GM23248 (cell line): Measurements from ENCODE around the gene VKORC1. TPM values are rescaled to one million over a fixed set of nuclear protein-coding genes. Genes with fewer than 3 reads are reported as not detected.

Source experiments
- DNase-seq: peaks from one replicate; pipeline ENCODE4 v3.0.0-alpha.2; 2015
- H2AFZ ChIP-seq: fragments of 200-600 bp; sonication (generic); 2 replicates; pipeline ENCODE4 v1.6.1; 2016; ENCODE audit warnings: antibody characterized with exemption
- H3F3A ChIP-seq: fragments of 200-600 bp; sonication (generic); 2 replicates; pipeline ENCODE4 v1.6.1; 2016; ENCODE audit warnings: mild to moderate bottlenecking, antibody characterized with exemption, mixed run types; ENCODE audit not compliant: insufficient read depth
- H3K27ac ChIP-seq: fragments of 200-600 bp; sonication (generic); 2 replicates; pipeline ENCODE4 v1.5.1; 2016; ENCODE audit warnings: mild to moderate bottlenecking
- H3K27me3 ChIP-seq: fragments of 200-600 bp; sonication (generic); replicated peaks from 2 replicates; pipeline ENCODE4 v1.6.1; 2016; ENCODE audit warnings: mild to moderate bottlenecking; ENCODE audit not compliant: insufficient read depth
- H3K36me3 ChIP-seq: fragments of 200-600 bp; sonication (generic); 2 replicates; pipeline ENCODE4 v1.6.1; 2016; ENCODE audit warnings: low read depth, mild to moderate bottlenecking
- H3K4me1 ChIP-seq: fragments of 200-600 bp; sonication (generic); 2 replicates; pipeline ENCODE4 v1.6.1; 2016; ENCODE audit warnings: mild to moderate bottlenecking; ENCODE audit not compliant: insufficient read depth
- H3K4me2 ChIP-seq: fragments of 200-600 bp; sonication (generic); one replicate; pipeline ENCODE4 v1.6.1; 2016; ENCODE audit warnings: mild to moderate bottlenecking; ENCODE audit not compliant: unreplicated experiment
- H3K4me3 ChIP-seq: fragments of 200-600 bp; sonication (generic); 2 replicates; pipeline ENCODE4 v1.5.1; 2016; ENCODE audit warnings: mild to moderate bottlenecking
- H3K79me2 ChIP-seq: fragments of 200-600 bp; sonication (generic); 2 replicates; pipeline ENCODE4 v1.6.1; 2016; ENCODE audit warnings: mild to moderate bottlenecking; ENCODE audit not compliant: insufficient read depth
- H3K9ac ChIP-seq: fragments of 200-600 bp; sonication (generic); 2 replicates; pipeline ENCODE4 v1.6.1; 2016; ENCODE audit warnings: mild to moderate bottlenecking
- H3K9me2 ChIP-seq: fragments of 200-600 bp; sonication (generic); 2 replicates; pipeline ENCODE4 v1.6.1; 2016; ENCODE audit warnings: mixed run types, mild to moderate bottlenecking, moderate library complexity; ENCODE audit not compliant: insufficient read depth
- H3K9me3 ChIP-seq: fragments of 200-600 bp; sonication (generic); one replicate; pipeline ENCODE4 v1.6.1; 2017; ENCODE audit warnings: low read depth
- H4K20me1 ChIP-seq: fragments of 200-600 bp; sonication (generic); 2 replicates; pipeline ENCODE4 v1.6.0; 2016; ENCODE audit not compliant: insufficient read depth
- EZH2 ChIP-seq: fragments of 200-600 bp; sonication (generic); IDR thresholded peaks from 2 replicates; pipeline ENCODE4 v1.6.1; 2018; ENCODE audit warnings: antibody characterized with exemption, mild to moderate bottlenecking; ENCODE audit not compliant: insufficient read depth, poor library complexity, severe bottlenecking
- EZH2phosphoT487 ChIP-seq: fragments of 200-600 bp; sonication (generic); IDR thresholded peaks from 2 replicates; pipeline ENCODE4 v1.6.1; 2018; ENCODE audit warnings: antibody characterized with exemption, moderate library complexity, mild to moderate bottlenecking, low read depth; ENCODE audit not compliant: insufficient read depth
- WGBS, 2 experiments: methylation state at CpG; one replicate each; pipeline ENCODE4 v1.1.6; 2015 to 2017; ENCODE audit warnings: low lambda C conversion rate in 2 of 2, low coverage in 1 of 2; ENCODE audit errors: missing lambda C conversion rate in 2 of 2; 5-methylcytosine and 5-hydroxymethylcytosine counted together
- in situ Hi-C: fragments of 300-500 bp; cut with MboI; formaldehyde crosslinking; loops from 2 replicates; pipeline ENCODE4 v1.15.0; 2020
- polyA plus RNA-seq: library from polyadenylated mRNA; unstranded; fragments of >200 nt; fragmentation: Nextera tagmentation; extraction: Ambion mirVana; gene quantifications from 2 replicates; pipeline ENCODE4 v1.2.1, GENCODE V29; 2016
- total RNA-seq: library from RNA; depleted of rRNA; stranded (reverse); fragments of >200 nt; shearing (Covaris generic); gene quantifications from 2 replicates; pipeline ENCODE4 v1.2.3, GENCODE V29; 2014

Gene VKORC1
- total and polyA plus RNA-seq, 2 experiments from 2014 or later, result 480 to 535 TPM

- peaks cover 18% of the 10 kb centered on the region for H3K4me1 ChIP-seq
- peak overlapping the region; percentile 94 for H3K27ac ChIP-seq
- no peaks in the 10 kb centered on the region for H3K9me3 ChIP-seq
- peak overlapping the region; percentile 74 for H2AFZ ChIP-seq
- WGBS, 2 experiments, result 2% methylated on average over 7 of the region's 7 CpGs
- TF ChIP-seq EZH2phosphoT487 (no peak), EZH2 (no peak)
- DNase-seq, result peak; percentile 57
- in situ Hi-C loops, result no loop called here
- H3K4me3 ChIP-seq, result peak overlapping the region; percentile 93
- peaks cover 88% of the 10 kb centered on the region for H3K79me2 ChIP-seq
- no peaks in the 10 kb centered on the region for H3K27me3 ChIP-seq
- H4K20me1 ChIP-seq, result no peaks in the 10 kb centered on the region
- no peaks in the 10 kb centered on the region for H3K9me2 ChIP-seq
- H3K36me3 ChIP-seq, result peaks cover 2% of the 10 kb centered on the region; the same call in 1 of the 2 replicates
- peaks cover 19% of the 10 kb centered on the region for H3F3A ChIP-seq
- peak overlapping the region; percentile 77 for H3K4me2 ChIP-seq
- H3K9ac ChIP-seq, result peak overlapping the region; percentile 96
Observed at GRCh38 chr16:31074814-31075183, 19.8 kb downstream of the VKORC1 start.

- peaks cover 88% of the 10 kb centered on the region for H3K79me2 ChIP-seq
- H3K36me3 ChIP-seq, result peaks cover 2% of the 10 kb centered on the region; the same call in 1 of the 2 replicates
Observed at GRCh38 chr16:31073970-31074813, 20.4 kb downstream of the VKORC1 start, which contains the start of the genes ZNF646 and ZNF668. Gene ZNF646 (plus strand): TSS chr16:31074422. CDS start chr16:31076325, 1,903 bp downstream. Gene ZNF668 (minus strand): TSS chr16:31074240. CDS start chr16:31064459, 9,781 bp downstream.

GRCh38 chr16:31073142-31073969 lies 21.2 kb downstream of the VKORC1 start:
- Histone ChIP-seq H2AFZ (peak overlapping the region; percentile 70), H3K4me1 (peaks cover 18% of the 10 kb centered on the region), H3F3A (peaks cover 19% of the 10 kb centered on the region), H3K9me2 (no peaks in the 10 kb centered on the region), H3K9me3 (no peaks in the 10 kb centered on the region), H3K36me3 (peaks cover 2% of the 10 kb centered on the region; the same call in 1 of the 2 replicates), H3K4me3 (peak overlapping the region; percentile 93), H3K79me2 (peaks cover 88% of the 10 kb centered on the region), H3K27ac (peak overlapping the region; percentile 94), H3K9ac (peak overlapping the region; percentile 96), H4K20me1 (no peaks in the 10 kb centered on the region), H3K4me2 (peak overlapping the region; percentile 82), H3K27me3 (no peaks in the 10 kb centered on the region)
- DNase-seq, result peak; percentile 96
- 1 to 2% methylated on average over 51 to 71 of the region's 83 CpGs for WGBS, 2 experiments
- TF ChIP-seq EZH2 (no peak), EZH2phosphoT487 (no peak)
- in situ Hi-C loops, result no loop called here

More at GRCh38 chr16:31073970-31074813, 20.4 kb downstream of the VKORC1 start, which contains the start of the genes ZNF646 and ZNF668:
- DNase-seq, result peak; percentile 100
- peak within 1 kb of the TSS; percentile 94 for H3K27ac ChIP-seq
- H4K20me1 ChIP-seq, result no peaks in the 10 kb centered on the region
- peaks cover 18% of the 10 kb centered on the region for H3K4me1 ChIP-seq
- peak within 1 kb of the TSS; percentile 82 for H3K4me2 ChIP-seq
- peak within 1 kb of the TSS; percentile 74 for H2AFZ ChIP-seq
- WGBS, 2 experiments, result 1% methylated on average over 48 of the region's 48 CpGs
- peak within 1 kb of the TSS; percentile 93 for H3K4me3 ChIP-seq
- no peaks in the 10 kb centered on the region for H3K9me2 ChIP-seq
- peak within 1 kb of the TSS; percentile 96 for H3K9ac ChIP-seq
- in situ Hi-C loops, result no loop called here
- H3K9me3 ChIP-seq, result no peaks in the 10 kb centered on the region
- peaks cover 19% of the 10 kb centered on the region for H3F3A ChIP-seq
- TF ChIP-seq EZH2, result no peak
- TF ChIP-seq EZH2phosphoT487, result no peak
- no peaks in the 10 kb centered on the region for H3K27me3 ChIP-seq

- Histone ChIP-seq H3K4me2 (peak overlapping the region; percentile 82), H3K4me3 (peak overlapping the region; percentile 93), H3K79me2 (peaks cover 88% of the 10 kb centered on the region), H3K4me1 (peaks cover 18% of the 10 kb centered on the region), H4K20me1 (no peaks in the 10 kb centered on the region), H3K27me3 (no peaks in the 10 kb centered on the region), H3F3A (peaks cover 19% of the 10 kb centered on the region), H3K9me2 (no peaks in the 10 kb centered on the region), H3K36me3 (peaks cover 2% of the 10 kb centered on the region; the same call in 1 of the 2 replicates), H2AFZ (peak overlapping the region; percentile 70), H3K9me3 (no peaks in the 10 kb centered on the region), H3K27ac (peak overlapping the region; percentile 94), H3K9ac (peak overlapping the region; percentile 96)
- peak; percentile 72 for DNase-seq
- TF ChIP-seq EZH2phosphoT487 (no peak), EZH2 (no peak)
- WGBS, 2 experiments, result 0 to 1% methylated on average over 27 of the region's 27 CpGs
- in situ Hi-C loops, result no loop called here
Observed at GRCh38 chr16:31072540-31073141, 22.0 kb downstream of the VKORC1 start.
